ENCODE data around the gene EEF1A2.

DNA sequence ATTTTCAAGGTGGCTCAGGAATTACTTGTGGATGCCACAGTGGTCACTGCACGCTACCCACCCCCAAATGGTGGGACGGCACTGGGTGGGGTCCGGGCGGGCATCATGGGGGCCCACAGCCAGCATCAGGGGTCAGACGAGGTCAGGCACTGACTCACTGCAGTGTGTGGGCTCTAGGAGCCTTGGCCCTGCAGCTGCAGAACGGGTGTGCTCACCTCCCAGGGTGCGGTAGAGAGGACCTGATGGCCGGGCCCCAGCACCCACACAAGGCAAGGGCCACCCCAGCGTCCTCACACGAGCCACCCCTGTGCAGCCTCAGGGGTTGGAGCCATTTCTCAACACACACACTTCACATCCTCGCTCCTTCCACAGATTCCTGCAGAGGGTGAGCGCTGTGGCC lies 60.8 kb downstream of the EEF1A2 start:
- TF ChIP-seq POLR2A (IDR thresholded peaks at IDR 0.05) = no peak
- TF ChIP-seq, protein P1, sequence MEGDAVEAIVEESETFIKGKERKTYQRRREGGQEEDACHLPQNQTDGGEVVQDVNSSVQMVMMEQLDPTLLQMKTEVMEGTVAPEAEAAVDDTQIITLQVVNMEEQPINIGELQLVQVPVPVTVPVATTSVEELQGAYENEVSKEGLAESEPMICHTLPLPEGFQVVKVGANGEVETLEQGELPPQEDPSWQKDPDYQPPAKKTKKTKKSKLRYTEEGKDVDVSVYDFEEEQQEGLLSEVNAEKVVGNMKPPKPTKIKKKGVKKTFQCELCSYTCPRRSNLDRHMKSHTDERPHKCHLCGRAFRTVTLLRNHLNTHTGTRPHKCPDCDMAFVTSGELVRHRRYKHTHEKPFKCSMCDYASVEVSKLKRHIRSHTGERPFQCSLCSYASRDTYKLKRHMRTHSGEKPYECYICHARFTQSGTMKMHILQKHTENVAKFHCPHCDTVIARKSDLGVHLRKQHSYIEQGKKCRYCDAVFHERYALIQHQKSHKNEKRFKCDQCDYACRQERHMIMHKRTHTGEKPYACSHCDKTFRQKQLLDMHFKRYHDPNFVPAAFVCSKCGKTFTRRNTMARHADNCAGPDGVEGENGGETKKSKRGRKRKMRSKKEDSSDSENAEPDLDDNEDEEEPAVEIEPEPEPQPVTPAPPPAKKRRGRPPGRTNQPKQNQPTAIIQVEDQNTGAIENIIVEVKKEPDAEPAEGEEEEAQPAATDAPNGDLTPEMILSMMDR (IDR thresholded peaks at IDR 0.05) = no peak

Measured in lower leg skin (tissue), 3 donors.